ENCODE results near the gene KRABD2.
"Not testable (repeated sequence)": the region's sequence is repeated elsewhere in the genome, so short reads cannot be mapped to it uniquely, and the experiment has no call there.

The KRABD2 gene

DNA sequence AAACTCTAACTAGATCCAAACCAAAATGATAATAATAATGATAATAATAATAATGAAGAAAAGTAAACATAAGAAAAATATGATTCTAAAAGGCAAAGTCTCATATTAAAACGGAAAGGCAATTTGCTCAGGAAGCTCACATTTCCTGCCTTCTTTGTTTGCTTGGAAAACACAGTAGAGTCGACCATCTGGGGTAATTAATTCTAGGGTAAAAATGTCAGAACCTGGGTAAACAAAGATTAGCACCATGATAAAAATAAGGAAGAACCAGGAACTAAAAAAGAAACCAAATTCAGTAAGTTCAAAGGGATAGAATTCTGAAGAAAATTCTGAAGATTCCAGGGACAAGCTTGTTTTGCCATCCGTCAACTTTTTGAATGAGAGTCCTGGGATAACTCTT, 16.2 kb downstream of the KRABD2 start:
- DNase-seq, result no peak

DNA sequence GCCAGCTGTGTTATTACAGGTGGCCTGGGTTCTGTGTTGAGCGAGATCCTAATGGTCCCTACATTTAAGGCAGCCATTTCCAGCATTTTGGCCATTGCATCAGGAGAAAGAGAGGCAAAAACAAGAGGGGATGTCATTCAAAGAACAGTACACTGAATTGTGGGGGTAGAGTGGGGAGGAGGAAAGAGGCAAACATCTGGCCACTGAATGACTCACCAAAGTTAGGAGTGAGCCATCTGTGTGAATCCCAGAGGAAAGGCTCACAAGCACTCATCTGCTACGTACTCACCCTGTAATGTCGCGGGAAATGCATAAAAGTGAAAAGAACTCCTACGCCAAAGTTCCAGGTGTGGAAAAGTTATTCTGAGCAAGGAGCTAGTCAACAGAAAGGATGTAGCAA, 16.7 kb downstream of the KRABD2 start:
- no peak for DNase-seq

DNA sequence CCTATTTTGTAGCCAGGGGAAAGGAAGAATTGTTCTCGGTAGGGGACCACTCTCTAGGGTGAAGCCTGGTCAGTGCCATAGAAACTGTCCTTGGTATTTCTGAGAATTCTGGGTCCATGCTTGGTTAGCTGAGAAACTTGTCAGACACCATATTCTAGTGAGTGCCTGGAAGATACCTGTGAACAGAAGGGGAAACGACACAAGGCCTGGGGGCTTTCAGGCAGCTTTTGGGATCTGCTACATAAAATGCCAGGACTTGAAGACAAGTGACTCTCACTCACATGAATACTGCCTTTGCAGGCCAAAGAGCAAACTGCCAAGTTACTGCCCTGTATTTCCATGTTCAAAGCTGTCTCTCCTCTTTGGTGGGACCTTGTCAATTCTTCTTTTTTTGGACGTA, 18.6 kb downstream of the KRABD2 start:
- no peak for DNase-seq

DNA sequence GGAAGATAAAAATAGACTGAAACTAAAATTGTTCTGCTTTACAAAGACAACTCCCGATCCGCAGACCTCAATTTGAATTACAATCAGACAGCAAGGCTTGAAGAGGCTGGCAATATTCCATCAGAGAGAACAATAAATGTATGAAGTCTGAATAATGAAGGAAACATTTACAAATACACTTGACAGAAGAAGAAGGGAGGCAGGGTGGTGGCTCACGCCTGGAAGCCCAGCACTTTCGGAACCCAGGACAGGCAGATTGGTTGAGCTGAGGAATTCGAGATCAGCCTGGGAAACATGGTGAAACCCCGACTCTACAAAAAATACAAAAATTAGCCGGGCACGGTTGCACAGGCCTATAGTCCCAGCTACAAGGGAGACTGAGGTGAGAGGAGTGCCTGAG, 22.3 kb downstream of the KRABD2 start:
- DNase-seq, result no peak

DNA sequence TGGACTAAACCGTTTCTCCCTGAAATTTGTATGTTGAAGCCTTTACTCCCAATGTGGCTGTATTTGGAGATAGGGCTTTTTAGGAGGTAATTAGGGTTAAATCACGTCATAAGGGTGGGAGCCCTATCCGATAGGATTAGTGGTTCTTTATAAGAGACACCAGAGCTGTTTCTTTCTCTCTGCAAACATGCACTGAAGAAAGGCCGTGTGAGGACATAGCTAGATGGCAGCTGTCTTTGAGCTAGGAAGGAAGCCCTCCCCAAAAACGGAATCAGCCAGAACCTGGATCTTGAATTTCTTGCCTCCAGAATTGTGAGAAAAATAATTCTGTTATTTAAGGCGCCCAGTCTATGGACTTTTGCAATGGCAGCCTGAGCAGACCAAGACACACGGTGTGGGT, 22.8 kb downstream of the KRABD2 start:
- no peak for DNase-seq

DNA sequence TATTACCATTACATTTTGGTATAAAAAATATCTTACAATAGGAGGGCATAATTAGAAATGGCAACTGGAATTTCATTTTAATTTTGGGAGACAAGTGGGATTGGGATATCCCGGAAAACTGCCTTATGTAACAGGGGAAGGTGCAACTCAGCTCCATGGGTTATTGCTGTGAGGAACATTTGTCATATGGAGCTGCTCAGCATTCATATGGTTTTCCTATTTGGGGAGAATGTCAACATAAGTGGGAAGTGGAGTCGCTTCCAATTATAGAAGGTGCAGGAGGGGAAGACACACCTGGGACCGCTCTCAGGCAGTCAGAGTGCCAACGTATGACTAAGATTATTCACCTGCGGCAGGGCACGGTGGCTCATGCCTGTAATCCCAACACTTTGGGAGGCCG, 26.2 kb downstream of the KRABD2 start:
- DNase-seq, result no peak

DNA sequence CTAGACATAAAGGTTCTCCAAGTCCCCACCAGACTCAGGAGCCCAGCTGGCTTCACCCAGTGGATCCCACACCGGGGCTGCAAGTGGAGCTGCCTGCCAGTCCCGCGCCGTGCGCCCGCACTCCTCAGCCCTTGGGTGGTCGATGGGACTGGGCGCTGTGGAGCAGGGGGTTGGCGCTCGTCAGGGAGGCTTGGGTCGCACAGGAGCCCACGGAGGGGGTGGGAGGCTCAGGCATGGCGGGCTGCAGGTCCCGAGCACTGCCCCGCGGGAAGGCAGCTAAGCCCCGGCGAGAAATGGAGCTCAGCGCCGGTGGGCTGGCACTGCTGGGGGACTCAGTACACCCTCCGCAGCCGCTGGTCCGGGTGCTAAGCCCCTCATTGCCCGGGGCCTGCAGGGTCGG, 29.5 kb downstream of the KRABD2 start:
- not testable (repeated sequence) for DNase-seq

DNA sequence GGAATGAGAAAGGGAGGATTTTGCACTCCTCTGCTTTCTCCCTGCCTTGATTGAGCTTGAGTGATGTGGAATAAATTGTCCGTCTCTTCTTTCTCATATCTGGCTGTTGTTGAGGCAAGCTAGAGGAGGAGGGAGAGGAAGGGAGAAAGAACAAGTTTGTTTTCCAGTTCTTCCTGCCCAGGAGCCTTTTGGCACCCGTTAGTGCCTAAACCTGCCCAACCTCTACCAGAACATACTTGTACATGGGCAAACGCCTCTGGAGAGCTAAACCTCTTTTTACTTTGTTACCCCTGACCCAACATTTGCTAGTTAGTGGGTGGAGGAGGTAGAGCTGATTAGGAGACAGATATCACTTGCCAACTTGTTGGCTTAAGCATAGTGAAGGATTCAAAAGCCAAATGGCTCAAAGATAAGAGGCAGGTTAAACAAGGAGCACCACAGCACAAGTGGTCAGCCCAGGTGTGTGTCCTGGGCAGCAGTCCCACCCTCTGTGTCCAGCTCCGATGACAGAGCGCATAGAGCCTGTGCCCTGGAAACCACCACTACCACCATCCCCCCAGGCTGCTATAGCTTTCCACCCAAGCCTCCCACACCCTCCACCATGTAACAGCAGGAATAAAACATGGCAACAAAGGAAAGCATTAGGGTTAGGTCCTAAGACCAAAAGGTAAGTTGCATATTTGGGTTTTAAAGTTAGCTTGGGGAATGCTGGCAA, 30.4 kb downstream of the KRABD2 start:
- DNase-seq, result no peak

DNA sequence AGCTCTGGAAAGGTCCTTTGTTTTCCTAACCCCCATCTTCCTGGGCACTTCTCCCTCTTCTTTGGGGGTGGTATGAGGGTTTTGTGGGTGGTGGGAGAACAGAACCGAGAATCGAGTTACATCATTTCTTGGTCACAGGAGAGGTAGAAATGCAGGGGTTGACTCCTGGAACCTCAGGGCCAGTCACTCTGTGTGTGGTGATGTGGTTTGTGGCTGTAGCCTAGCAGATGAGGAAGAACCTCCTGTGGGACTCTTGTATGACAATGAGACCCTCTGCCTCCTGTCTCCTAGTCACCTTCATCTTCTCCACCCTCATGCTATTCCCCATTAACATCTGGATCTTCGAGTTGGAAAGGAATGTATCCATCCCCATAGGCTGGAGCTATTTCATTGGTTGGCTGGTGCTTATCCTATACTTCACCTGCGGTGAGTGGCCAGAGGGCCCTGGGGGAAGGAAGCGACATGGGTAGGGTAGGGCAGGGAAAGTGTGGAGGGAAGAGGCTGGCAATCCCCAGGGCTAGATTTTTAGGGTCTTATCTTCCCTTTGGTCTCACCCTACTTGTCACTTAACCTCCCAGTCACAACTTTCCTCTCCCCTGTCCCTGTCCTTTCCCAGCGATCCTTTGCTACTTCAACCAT, 31.3 kb downstream of the KRABD2 start:
- DNase-seq, result peak; percentile 44

DNA sequence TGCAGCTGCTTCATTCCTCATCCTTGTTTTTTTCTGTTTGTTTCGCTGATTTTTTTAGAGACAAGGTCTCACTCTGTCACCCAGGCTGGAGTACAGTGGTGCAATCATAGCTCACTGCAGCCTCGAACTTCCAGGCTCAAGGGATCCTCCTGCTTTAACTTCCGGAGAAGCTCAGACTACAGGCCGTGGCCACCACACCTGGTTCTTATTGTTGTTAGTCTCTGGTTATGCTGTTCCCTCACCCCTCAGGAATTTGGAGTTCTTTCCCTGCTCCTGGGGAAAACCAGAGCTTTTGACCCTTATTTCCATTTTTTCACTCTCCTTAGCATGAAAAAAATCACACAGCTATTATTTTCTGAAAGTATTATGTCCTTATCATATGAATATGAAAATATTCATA, 35.0 kb downstream of the KRABD2 start:
- DNase-seq, result no peak

DNA sequence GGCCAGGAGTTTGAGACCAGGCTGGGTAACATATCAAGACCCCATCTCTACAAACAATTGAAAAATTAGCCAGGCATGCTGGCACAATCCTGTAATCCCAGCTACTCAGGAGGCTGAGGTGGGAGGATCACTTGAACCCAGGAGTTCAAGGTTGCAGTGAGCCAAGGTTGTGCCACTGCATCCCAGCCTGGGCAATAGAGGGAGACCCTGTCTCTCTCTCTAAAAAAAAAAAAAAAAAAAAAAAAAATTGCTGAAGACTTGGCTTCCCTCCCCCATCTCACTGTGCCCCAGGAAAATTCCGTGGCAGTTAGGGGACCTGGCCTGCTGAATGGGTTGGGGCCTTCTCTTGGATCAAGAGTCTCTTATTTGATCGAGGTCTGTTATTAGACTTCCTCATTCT, 37.0 kb downstream of the KRABD2 start, which contains the start of gene ODF4:
ODF4 (plus strand) TSS at position 301 of the 400 bp plus-strand sequence. CDS start 212 bp downstream, outside the sequence.
- no peak for DNase-seq

DNA sequence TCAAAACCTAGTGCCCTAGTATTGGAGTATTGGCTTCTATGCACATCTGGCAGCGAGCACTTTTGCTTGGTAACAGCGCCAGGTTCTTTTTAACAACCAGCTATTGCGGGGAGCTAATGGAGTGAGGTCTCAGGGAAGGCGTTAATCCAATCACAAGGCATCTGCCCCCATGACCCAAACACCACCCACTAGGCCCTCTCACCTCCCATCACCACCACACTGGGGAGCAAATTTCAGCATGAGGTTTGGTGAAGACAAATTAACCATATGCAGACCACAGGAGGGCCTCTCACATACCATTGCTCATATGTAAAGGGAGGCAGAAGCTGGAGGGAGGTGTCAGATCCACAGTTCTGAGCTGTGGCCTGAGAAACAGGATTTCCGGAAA, 37.8 kb downstream of the KRABD2 start:
- DNase-seq, result no peak

DNA sequence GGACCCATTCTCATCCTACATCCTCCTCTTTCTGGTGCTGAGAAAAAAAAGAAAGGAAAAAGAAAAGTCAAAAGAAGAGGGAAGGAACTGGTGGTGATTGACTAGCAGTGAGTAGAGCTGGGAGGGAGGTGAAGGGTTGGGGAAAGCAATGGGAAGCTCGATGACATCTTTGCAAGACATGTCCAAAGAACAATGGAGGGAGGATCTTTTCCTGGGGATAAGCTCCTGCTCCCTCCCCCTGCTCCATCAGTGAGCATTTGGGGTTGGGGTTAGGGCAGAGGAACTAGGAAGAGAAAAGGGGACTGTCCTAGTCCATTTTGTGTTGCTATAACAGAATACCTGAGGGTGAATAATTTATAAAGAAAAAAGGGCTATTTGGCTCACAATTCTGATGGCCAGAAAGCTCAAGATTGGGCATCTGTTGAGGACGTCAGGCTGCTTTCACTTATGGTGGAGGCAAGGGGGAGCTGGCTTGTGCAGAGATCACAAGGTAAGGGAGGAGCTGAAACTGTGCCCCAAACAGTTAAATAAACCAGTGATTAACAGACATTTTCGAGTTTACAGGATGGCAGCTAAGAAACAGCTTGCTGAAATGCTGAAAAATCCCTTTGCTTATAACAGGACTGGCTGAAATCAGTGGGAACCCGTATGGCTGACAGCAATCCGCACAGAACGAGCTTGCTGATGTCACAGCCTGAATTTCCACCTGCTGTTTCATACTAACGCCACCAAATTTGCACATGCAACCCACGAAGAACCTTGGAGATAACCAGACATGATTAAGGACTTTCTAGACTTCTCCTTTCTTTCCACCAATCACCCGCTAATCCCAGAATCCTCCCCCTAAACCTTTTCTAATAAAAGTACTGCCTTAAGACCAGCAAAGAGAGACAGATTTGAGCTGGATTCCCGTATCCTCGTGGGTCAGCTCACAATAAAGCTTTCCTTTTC, 38.4 kb downstream of the KRABD2 start:
- DNase-seq, result peak; percentile 25

DNA sequence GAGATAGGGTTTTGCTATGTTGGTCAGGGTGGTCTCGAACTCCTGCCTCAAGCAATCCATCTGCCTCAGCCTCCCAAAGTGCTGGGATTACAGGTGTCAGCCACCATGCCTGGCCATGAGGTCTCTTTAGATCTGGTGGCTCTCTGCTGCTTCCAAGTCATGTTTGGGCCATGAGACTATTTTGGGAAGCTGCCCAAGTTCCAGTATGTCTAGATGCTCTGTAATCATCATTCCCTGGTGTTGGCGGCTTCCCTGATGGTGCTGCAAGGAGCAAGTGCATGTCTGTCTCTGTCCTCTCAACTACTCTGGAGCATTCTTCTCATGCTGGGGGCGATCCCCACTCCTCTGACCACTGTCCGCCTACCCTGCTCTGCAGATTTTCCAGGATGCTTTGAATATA, 43.2 kb downstream of the KRABD2 start:
- no peak for DNase-seq

DNA sequence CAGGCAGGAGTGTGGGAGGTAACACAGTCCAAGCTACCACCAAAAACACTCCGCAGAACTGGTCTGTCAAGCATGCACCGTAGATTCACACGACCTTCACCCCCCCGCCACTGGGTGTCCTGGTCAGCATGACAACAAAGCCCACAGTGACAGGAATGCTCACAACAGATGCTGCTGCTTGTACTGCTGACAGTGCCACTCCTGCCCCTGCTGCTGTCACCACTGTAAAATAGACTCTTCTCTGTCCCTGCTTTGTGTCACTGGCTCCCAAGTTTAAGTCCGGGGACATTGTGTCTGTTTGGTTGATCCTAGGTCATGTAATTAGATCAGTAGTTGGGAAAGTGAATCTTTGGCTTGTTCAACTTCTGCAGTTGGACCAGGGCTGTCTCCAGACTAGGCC, 43.8 kb downstream of the KRABD2 start:
- no peak for DNase-seq

DNA sequence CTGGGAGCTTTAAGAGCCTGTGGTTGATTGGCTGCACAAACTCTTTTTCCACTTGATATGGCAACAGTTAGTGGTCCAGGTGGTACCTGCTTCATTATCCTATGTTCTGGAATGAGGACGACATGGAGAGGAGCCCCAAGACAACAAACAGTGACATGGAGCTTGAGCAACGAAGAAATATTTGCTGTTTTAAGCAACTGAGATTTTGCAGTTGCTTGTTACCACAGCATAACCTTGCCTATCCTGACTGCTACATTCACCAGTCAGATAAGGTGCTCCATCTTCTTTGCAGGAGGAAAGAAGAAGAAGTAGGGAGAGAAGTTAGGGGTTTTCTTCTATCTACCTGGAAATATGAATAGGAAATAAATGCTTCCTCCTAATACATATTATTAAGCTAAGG, 44.4 kb downstream of the KRABD2 start:
- no peak for DNase-seq

DNA sequence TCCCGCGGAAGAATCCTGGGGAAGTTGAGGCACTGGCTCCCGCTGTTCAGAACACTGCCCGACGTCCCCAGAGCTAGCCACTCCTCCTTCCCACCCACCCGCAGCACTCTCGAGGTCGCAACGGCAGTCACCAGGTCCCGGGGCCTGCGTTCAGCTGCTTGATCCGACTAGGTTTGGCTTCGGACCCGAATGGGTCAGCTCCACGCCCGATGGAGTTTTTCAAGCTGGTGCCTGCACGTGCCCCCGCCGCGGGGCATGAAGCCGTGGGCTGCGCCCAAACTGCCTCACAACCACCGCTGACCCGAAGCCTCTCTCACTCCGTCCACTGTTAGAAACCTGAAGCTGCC, 49.2 kb downstream of the KRABD2 start:
- no peak for DNase-seq

All from GDM1 (cell line).